ENCODE results near the gene DOCK11. TPM values are rescaled to one million over a fixed set of nuclear protein-coding genes. Genes with fewer than 3 reads are reported as not detected.

Gene DOCK11
- total RNA-seq, 1 experiment from 2014 or later: 2.1 TPM

- Histone ChIP-seq H3K27ac (ENCODE audit: low read depth, low read length, poor library complexity, severe bottlenecking) (no peak overlapping the region), H3K27me3 (replicated peaks; ENCODE audit: insufficient read depth, low read depth, low read length, poor library complexity) (no peaks in the 10 kb centered on the region), H3K4me1 (ENCODE audit: insufficient read depth, low read length, poor library complexity, severe bottlenecking) (peaks cover 2% of the 10 kb centered on the region), H3K4me3 (ENCODE audit: low read depth, low read length, poor library complexity, severe bottlenecking) (no peak overlapping the region), H3K36me3 (ENCODE audit: insufficient read depth, low read length, poor library complexity, severe bottlenecking) (no peaks in the 10 kb centered on the region), H3K9me3 (ENCODE audit: low read depth, low read length, poor library complexity, severe bottlenecking) (no peaks in the 10 kb centered on the region)
- POLR2A ChIA-PET (ENCODE audit: low non-redundant PET): no interaction called here
- TF ChIP-seq EZH2 (IDR thresholded peaks at IDR 0.05; ENCODE audit: borderline replicate concordance, low read depth, low read length, poor library complexity, severe bottlenecking) (no peak), CTCF (conservative IDR thresholded peaks at IDR 0.05; ENCODE audit: low read depth, low read length) (no peak)
- intact Hi-C loops (cut with micrococcal nuclease; ENCODE audit: unreplicated experiment): no loop called here
- CTCF ChIA-PET: no interaction called here
- no TSS peak for BruUV-seq (replicated peaks)
- DNase-seq (ENCODE audit: low spot score): no peak
Measured at GRCh38 chrX:118521435-118521834, 25.8 kb downstream of the DOCK11 start.

- intact Hi-C loops (cut with micrococcal nuclease; ENCODE audit: unreplicated experiment): no loop called here
- peaks cover 2% of the 10 kb centered on the region for H3K4me1 ChIP-seq (ENCODE audit: insufficient read depth, low read length, poor library complexity, severe bottlenecking)
- H3K9me3 ChIP-seq (ENCODE audit: low read depth, low read length, poor library complexity, severe bottlenecking): no peaks in the 10 kb centered on the region
- BruUV-seq (replicated peaks): no TSS peak
- POLR2A ChIA-PET (ENCODE audit: low non-redundant PET): no interaction called here
- no peaks in the 10 kb centered on the region for H3K36me3 ChIP-seq (ENCODE audit: insufficient read depth, low read length, poor library complexity, severe bottlenecking)
- CTCF ChIA-PET: no interaction called here
- no peak overlapping the region for H3K27ac ChIP-seq (ENCODE audit: low read depth, low read length, poor library complexity, severe bottlenecking)
- DNase-seq (ENCODE audit: low spot score): no peak
- H3K27me3 ChIP-seq (replicated peaks; ENCODE audit: insufficient read depth, low read depth, low read length, poor library complexity): no peaks in the 10 kb centered on the region
- TF ChIP-seq CTCF (conservative IDR thresholded peaks at IDR 0.05; ENCODE audit: low read depth, low read length) (no peak), EZH2 (IDR thresholded peaks at IDR 0.05; ENCODE audit: borderline replicate concordance, low read depth, low read length, poor library complexity, severe bottlenecking) (no peak)
- H3K4me3 ChIP-seq (ENCODE audit: low read depth, low read length, poor library complexity, severe bottlenecking): no peak overlapping the region
Measured at GRCh38 chrX:118522230-118522926, 26.8 kb downstream of the DOCK11 start.

DNA sequence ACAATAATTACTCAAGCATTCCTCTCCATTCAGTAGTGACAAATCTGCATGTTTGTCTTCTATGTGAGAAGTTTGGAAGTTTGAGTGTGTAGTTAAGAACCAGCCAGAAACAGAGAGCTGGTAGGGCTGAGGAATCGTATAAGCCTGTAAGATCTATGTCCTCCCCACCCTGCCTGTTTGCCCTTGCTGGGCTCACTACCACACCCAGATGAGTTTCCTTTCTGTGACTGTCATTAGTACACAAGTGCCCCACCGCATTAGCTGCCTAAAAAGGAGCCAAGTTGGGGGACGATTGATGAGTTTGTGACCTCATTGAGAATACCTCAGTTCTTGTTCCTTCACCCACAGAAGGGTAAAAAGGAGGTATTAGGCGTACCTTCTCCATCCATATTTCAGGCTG lies 28.3 kb downstream of the DOCK11 start:
- intact Hi-C loops (cut with micrococcal nuclease; ENCODE audit: unreplicated experiment): no loop called here
- no peaks in the 10 kb centered on the region for H3K36me3 ChIP-seq (ENCODE audit: insufficient read depth, low read length, poor library complexity, severe bottlenecking)
- no peak overlapping the region for H3K27ac ChIP-seq (ENCODE audit: low read depth, low read length, poor library complexity, severe bottlenecking)
- no peak for DNase-seq (ENCODE audit: low spot score)
- POLR2A ChIA-PET (ENCODE audit: low non-redundant PET): no interaction called here
- no peaks in the 10 kb centered on the region for H3K9me3 ChIP-seq (ENCODE audit: low read depth, low read length, poor library complexity, severe bottlenecking)
- TF ChIP-seq EZH2 (IDR thresholded peaks at IDR 0.05; ENCODE audit: borderline replicate concordance, low read depth, low read length, poor library complexity, severe bottlenecking) (no peak), CTCF (conservative IDR thresholded peaks at IDR 0.05; ENCODE audit: low read depth, low read length) (no peak)
- H3K4me1 ChIP-seq (ENCODE audit: insufficient read depth, low read length, poor library complexity, severe bottlenecking): peaks cover 2% of the 10 kb centered on the region
- CTCF ChIA-PET: no interaction called here
- no peak overlapping the region for H3K4me3 ChIP-seq (ENCODE audit: low read depth, low read length, poor library complexity, severe bottlenecking)
- H3K27me3 ChIP-seq (replicated peaks; ENCODE audit: insufficient read depth, low read depth, low read length, poor library complexity): no peaks in the 10 kb centered on the region
- BruUV-seq (replicated peaks): no TSS peak
